Endodermal cell (in vitro differentiated cells): ENCODE data around the gene HARS2. TPM values are rescaled to one million over a fixed set of nuclear protein-coding genes. Genes with fewer than 3 reads are reported as not detected.
"Not testable (repeated sequence)": the region's sequence is repeated elsewhere in the genome, so short reads cannot be mapped to it uniquely, and the experiment has no call there.

Source experiments
- DNase-seq: peaks from one replicate; pipeline ENCODE4 v3.0.0-alpha.2; 2017
- H3K27ac ChIP-seq: 2 replicates; pipeline ENCODE4 v1.5.1; 2013; ENCODE audit warnings: mild to moderate bottlenecking, low read depth, low read length, moderate library complexity
- H3K27me3 ChIP-seq: 2 replicates; pipeline ENCODE4 v1.6.1; 2013; ENCODE audit warnings: mild to moderate bottlenecking, low read length, moderate library complexity; ENCODE audit not compliant: insufficient read depth, control insufficient read depth, poor library complexity, severe bottlenecking
- H3K36me3 ChIP-seq: 2 replicates; pipeline ENCODE4 v1.7.0; 2013; ENCODE audit warnings: mild to moderate bottlenecking, low read length, moderate library complexity; ENCODE audit not compliant: control insufficient read depth, insufficient read depth
- H3K4me1 ChIP-seq: one replicate; pipeline ENCODE4 v1.7.0; 2013; ENCODE audit warnings: low read length; ENCODE audit not compliant: control insufficient read depth, insufficient read depth
- H3K4me3 ChIP-seq: 2 replicates; pipeline ENCODE4 v1.5.1; 2013; ENCODE audit warnings: mild to moderate bottlenecking, low read length, moderate library complexity
- H3K9ac ChIP-seq: 2 replicates; pipeline ENCODE4 v1.6.1; 2013; ENCODE audit warnings: mild to moderate bottlenecking, low read length, moderate library complexity; ENCODE audit not compliant: poor library complexity, severe bottlenecking; ENCODE audit errors: extremely low read depth
- H3K9me3 ChIP-seq: 2 replicates; pipeline ENCODE4 v1.6.1; 2013; ENCODE audit warnings: mild to moderate bottlenecking, low read length, moderate library complexity; ENCODE audit not compliant: control insufficient read depth
- H3K27ac Mint-ChIP-seq: 2 replicates; pipeline ENCODE4 v1.8.0; 2020; ENCODE audit warnings: mixed read lengths
- H3K27me3 Mint-ChIP-seq: 2 replicates; pipeline ENCODE4 v1.8.0; 2021; ENCODE audit warnings: mild to moderate bottlenecking, mixed read lengths; ENCODE audit not compliant: insufficient read depth
- H3K36me3 Mint-ChIP-seq: 2 replicates; pipeline ENCODE4 v1.8.0; 2020; ENCODE audit warnings: low read depth, mixed read lengths
- H3K4me1 Mint-ChIP-seq: 2 replicates; pipeline ENCODE4 v1.8.0; 2020; ENCODE audit warnings: mixed read lengths
- H3K4me3 Mint-ChIP-seq: 2 replicates; pipeline ENCODE4 v1.8.0; 2020; ENCODE audit warnings: mild to moderate bottlenecking, moderate library complexity, mixed read lengths
- H3K9me3 Mint-ChIP-seq: 2 replicates; pipeline ENCODE4 v1.8.0; 2020; ENCODE audit warnings: mild to moderate bottlenecking, mixed read lengths
- CTCF ChIP-seq: fragments of 200-600 bp; sonication (generic); conservative IDR thresholded peaks from 2 replicates; pipeline ENCODE4 v1.5.0; 2021; ENCODE audit warnings: antibody characterized with exemption, mild to moderate bottlenecking
- WGBS, 2 experiments: methylation state at CpG; one replicate each; pipeline versions ENCODE4 v1.1.5 to v1.1.7; 2013; ENCODE audit warnings: missing lambda C conversion rate in 2 of 2, mixed read lengths in 1 of 2; ENCODE audit not compliant: insufficient coverage in 1 of 2, insufficient read length in 1 of 2; 5-methylcytosine and 5-hydroxymethylcytosine counted together
- total RNA-seq, 2 donors: library from RNA; stranded (reverse); fragmentation: NEBNext Ultra II Directional in 1 of 2; extraction: Animal tissue kit (Norgen Biotek cat#: 25700) in 1 of 2; gene quantifications; 2 replicates in 1 of 2; 3 replicates in 1 of 2; pipeline ENCODE4 v1.2.1, GENCODE V29; 2021

Gene HARS2
- total RNA-seq, 2 donors from 2014 or later: 30.9 to 35.5 TPM

GRCh38 chr5:140718266-140718592 is 27.0 kb downstream of the HARS2 start:
- Histone ChIP-seq H3K27me3 (no peaks in the 10 kb centered on the region), H3K36me3 (no peaks in the 10 kb centered on the region), H3K4me3 (no peak overlapping the region), H3K27ac (no peak overlapping the region), H3K9ac (no peak overlapping the region), H3K9me3 (no peaks in the 10 kb centered on the region), H3K4me1 (peaks cover 6% of the 10 kb centered on the region)
- no peak for DNase-seq
- Mint-ChIP-seq H3K9me3 (no peaks in the 10 kb centered on the region), H3K36me3 (no peaks in the 10 kb centered on the region), H3K4me3 (no peak overlapping the region), H3K4me1 (no peaks in the 10 kb centered on the region), H3K27me3 (peaks cover 3% of the 10 kb centered on the region), H3K27ac (peak overlapping the region; percentile 86)
- 79 to 84% methylated on average over 7 of the region's 7 CpGs for WGBS, 2 experiments
- no peak for TF ChIP-seq CTCF

- H3K27ac ChIP-seq, H3K9ac ChIP-seq, H3K4me1 ChIP-seq, H3K36me3 ChIP-seq, H3K4me3 ChIP-seq, H3K4me3 Mint-ChIP-seq, H3K27me3 ChIP-seq, H3K27ac Mint-ChIP-seq, DNase-seq, H3K4me1 Mint-ChIP-seq, H3K9me3 ChIP-seq, H3K36me3 Mint-ChIP-seq, H3K9me3 Mint-ChIP-seq, H3K27me3 Mint-ChIP-seq: not testable (repeated sequence)
- WGBS, 2 experiments: 57 to 69% methylated on average over 2 to 6 of the region's 6 CpGs
These were observed 29.5 kb downstream of the HARS2 start for GRCh38 chr5:140720738-140721137.

GRCh38 chr5:140721395-140721794 is 30.1 kb downstream of the HARS2 start:
- peak; percentile 15 for TF ChIP-seq CTCF
- not testable (repeated sequence) for H3K4me1 Mint-ChIP-seq, H3K4me3 Mint-ChIP-seq, H3K9me3 ChIP-seq, H3K4me3 ChIP-seq, H3K27me3 ChIP-seq, H3K27ac ChIP-seq, H3K4me1 ChIP-seq, H3K27ac Mint-ChIP-seq, H3K9me3 Mint-ChIP-seq, H3K36me3 Mint-ChIP-seq, DNase-seq, H3K27me3 Mint-ChIP-seq, H3K9ac ChIP-seq, H3K36me3 ChIP-seq
- WGBS, 2 experiments: 89 to 95% methylated on average over 5 of the region's 5 CpGs

- no peaks in the 10 kb centered on the region for H3K9me3 ChIP-seq
- no peak overlapping the region for H3K9ac ChIP-seq
- Mint-ChIP-seq H3K9me3 (no peaks in the 10 kb centered on the region), H3K27ac (peak overlapping the region; percentile 77), H3K4me1 (peaks cover 1% of the 10 kb centered on the region), H3K27me3 (peaks cover 15% of the 10 kb centered on the region), H3K4me3 (peak overlapping the region; percentile 68), H3K36me3 (no peaks in the 10 kb centered on the region)
- peak overlapping the region; percentile 91 for H3K4me3 ChIP-seq
- TF ChIP-seq CTCF: no peak
- H3K27ac ChIP-seq: no peak overlapping the region
- WGBS, 2 experiments: 5 to 6% methylated on average over 8 to 23 of the region's 23 CpGs
- peak; percentile 93 for DNase-seq
- no peaks in the 10 kb centered on the region for H3K36me3 ChIP-seq
- H3K27me3 ChIP-seq: peaks cover 5% of the 10 kb centered on the region
- no peaks in the 10 kb centered on the region for H3K4me1 ChIP-seq
These were observed 34.7 kb downstream of the HARS2 start for GRCh38 chr5:140725799-140726471.
